Right atrium auricular region (tissue), 2 donors: ENCODE results near the gene MED9. TPM values are rescaled to one million over a fixed set of nuclear protein-coding genes. Genes with fewer than 3 reads are reported as not detected.

ENCODE experiments used
- DNase-seq: peaks from one replicate; pipeline ENCODE4 v3.0.0-alpha.2; 2019; ENCODE audit warnings: low spot score
- H3K27ac ChIP-seq, 2 donors: fragments of 200-600 bp; sonication (generic); 1 replicate in 1 of 2; 2 replicates in 1 of 2; pipeline ENCODE4 v1.5.1; 2016 to 2019
- H3K27me3 ChIP-seq, 2 donors: fragments of 200-600 bp; sonication (generic); one replicate each; pipeline versions ENCODE4 v1.5.1 to v1.6.0; 2017 to 2019
- H3K36me3 ChIP-seq: fragments of 200-600 bp; sonication (generic); one replicate; pipeline ENCODE4 v1.5.1; 2016
- H3K4me1 ChIP-seq, 2 donors: fragments of 200-600 bp; sonication (generic); one replicate each; pipeline versions ENCODE4 v1.5.1 to v1.6.0; 2017 to 2019
- H3K4me3 ChIP-seq, 2 donors: fragments of 200-600 bp; sonication (generic); 1 replicate in 1 of 2; 2 replicates in 1 of 2; pipeline ENCODE4 v1.5.1; 2017 to 2019; ENCODE audit warnings: mild to moderate bottlenecking in 1 of 2, moderate library complexity in 1 of 2
- H3K9me3 ChIP-seq, 2 donors: fragments of 200-600 bp; sonication (generic); one replicate each; pipeline ENCODE4 v1.5.1; 2019
- CTCF ChIP-seq, 2 donors: fragments of 200-600 bp; sonication (generic); IDR thresholded peaks; one replicate each; pipeline ENCODE4 v1.5.1; 2019; ENCODE audit warnings: antibody characterized with exemption in 2 of 2
- total RNA-seq, 2 donors: library from RNA; depleted of rRNA; stranded (reverse); fragments of >200 nt; gene quantifications; one replicate each; pipeline ENCODE4 v1.1.0, GENCODE V29; 2016

Gene MED9
- total RNA-seq, 2 donors from 2014 or later = 36.7 to 41.0 TPM

- Histone ChIP-seq H3K4me1 (no peaks in the 10 kb centered on the region), H3K4me3 (no peak overlapping the region)
- DNase-seq = no peak
These were observed 41.2 kb downstream of the MED9 start for GRCh38 chr17:17518014-17518413.

GRCh38 chr17:17518951-17519350 is 42.2 kb downstream of the MED9 start:
- Histone ChIP-seq H3K4me3 (no peak overlapping the region), H3K27me3 (no peaks in the 10 kb centered on the region), H3K9me3 (no peaks in the 10 kb centered on the region), H3K27ac (no peak overlapping the region), H3K4me1 (no peaks in the 10 kb centered on the region), H3K36me3 (no peaks in the 10 kb centered on the region)
- DNase-seq = no peak
- TF ChIP-seq CTCF (IDR thresholded peaks at IDR 0.05) = no peak

More at GRCh38 chr17:17518014-17518413, 41.2 kb downstream of the MED9 start:
- Histone ChIP-seq H3K9me3 (no peaks in the 10 kb centered on the region), H3K27ac (no peak overlapping the region), H3K27me3 (no peaks in the 10 kb centered on the region), H3K36me3 (no peaks in the 10 kb centered on the region)
- TF ChIP-seq CTCF (IDR thresholded peaks at IDR 0.05) = no peak

- DNase-seq = no peak
- Histone ChIP-seq H3K36me3 (no peaks in the 10 kb centered on the region), H3K27ac (no peak overlapping the region), H3K4me1 (no peaks in the 10 kb centered on the region), H3K9me3 (no peaks in the 10 kb centered on the region), H3K4me3 (no peak overlapping the region), H3K27me3 (no peaks in the 10 kb centered on the region)
- TF ChIP-seq CTCF (IDR thresholded peaks at IDR 0.05) = no peak
These were observed 43.1 kb downstream of the MED9 start for GRCh38 chr17:17519886-17520285.

DNA sequence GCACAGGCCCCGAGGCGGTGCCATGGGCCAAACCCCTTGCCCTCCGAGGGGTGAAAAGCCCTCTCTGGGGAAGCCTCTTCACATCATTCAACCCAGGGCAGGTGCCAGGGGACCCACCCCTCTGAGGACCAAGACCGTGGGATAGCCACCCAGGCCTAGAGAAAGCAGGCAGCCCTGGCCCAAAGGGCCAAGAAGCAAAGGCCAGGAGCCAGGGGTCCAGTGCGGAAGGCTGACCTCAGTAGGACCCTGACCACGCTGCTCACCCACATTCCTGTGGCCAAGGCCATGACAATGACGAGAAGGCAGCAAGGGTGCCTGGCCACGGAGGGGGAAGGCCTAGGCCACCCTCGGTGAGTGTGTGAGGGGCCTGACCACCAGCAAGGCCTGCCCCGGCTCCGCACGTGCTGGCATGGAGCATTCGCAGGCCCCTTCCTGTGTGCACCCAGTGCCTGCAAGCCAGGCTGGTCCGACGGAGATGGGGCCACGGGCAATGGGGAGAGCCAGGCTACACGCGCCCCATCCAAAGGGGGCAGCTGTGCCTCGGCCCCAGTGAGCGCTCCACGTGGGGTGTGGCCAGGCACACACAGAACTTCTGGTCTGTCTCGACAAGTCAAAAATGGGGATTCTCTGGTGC is 43.9 kb downstream of the MED9 start:
- no peaks in the 10 kb centered on the region for H3K9me3 ChIP-seq
- H3K4me3 ChIP-seq = no peak overlapping the region
- no peak for DNase-seq

GRCh38 chr17:17523001-17523730 is 46.4 kb downstream of the MED9 start:
- DNase-seq = no peak
- no peaks in the 10 kb centered on the region for H3K36me3 ChIP-seq
- no peak overlapping the region for H3K27ac ChIP-seq
- H3K27me3 ChIP-seq = no peaks in the 10 kb centered on the region
- H3K9me3 ChIP-seq = no peaks in the 10 kb centered on the region
- no peak overlapping the region for H3K4me3 ChIP-seq
- peaks cover 0 to 25% of the 10 kb centered on the region in 2 donors for H3K4me1 ChIP-seq
- no peak for TF ChIP-seq CTCF (IDR thresholded peaks at IDR 0.05)

More for the DNA sequence above, 43.9 kb downstream of the MED9 start:
- TF ChIP-seq CTCF (IDR thresholded peaks at IDR 0.05) = no peak
- Histone ChIP-seq H3K27me3 (no peaks in the 10 kb centered on the region), H3K4me1 (peaks cover 0 to 1% of the 10 kb centered on the region in 2 donors), H3K36me3 (no peaks in the 10 kb centered on the region), H3K27ac (no peak overlapping the region)
